Activated T-helper 1 cell treated with anti-CD3 and anti-CD28 coated beads, Interleukin-12 subunit alpha, Interleukin-12 subunit beta, Interleukin-2, Interleukin-4 antibody, amounts not matched to agents 30 ng/mL and 10 ng/mL and 1 ng/mL, durations not matched to agents 14 hours and 24 hours and 36 hours (primary cell): ENCODE results near the gene ASPSCR1. TPM values are rescaled to one million over a fixed set of nuclear protein-coding genes. Genes with fewer than 3 reads are reported as not detected.

Source experiments
- DNase-seq: peaks from one replicate; pipeline ENCODE4 v3.0.0; 2021; ENCODE audit warnings: low spot score
- H3K27ac Mint-ChIP-seq: one replicate; pipeline ENCODE4 v1.8.0; 2021; ENCODE audit warnings: mild to moderate bottlenecking, mixed read lengths
- H3K27me3 Mint-ChIP-seq: one replicate; pipeline ENCODE4 v1.8.0; 2022; ENCODE audit warnings: mild to moderate bottlenecking, moderate library complexity, mixed read lengths; ENCODE audit not compliant: insufficient read depth
- H3K36me3 Mint-ChIP-seq: one replicate; pipeline ENCODE4 v1.8.0; 2021; ENCODE audit warnings: low read depth, mixed read lengths
- H3K4me1 Mint-ChIP-seq: one replicate; pipeline ENCODE4 v1.8.0; 2021; ENCODE audit warnings: low read depth, mixed read lengths
- H3K4me3 Mint-ChIP-seq: one replicate; pipeline ENCODE4 v1.8.0; 2021; ENCODE audit warnings: mild to moderate bottlenecking, moderate library complexity, mixed read lengths
- H3K9me3 Mint-ChIP-seq: one replicate; pipeline ENCODE4 v1.8.0; 2021; ENCODE audit warnings: mixed read lengths
- intact Hi-C: fragments of 100-400 bp; cut with micrococcal nuclease; formaldehyde crosslinking; loops from one replicate; pipeline ENCODE4 v1.15.1; 2024
- total RNA-seq: library from RNA; stranded (reverse); gene quantifications from 2 replicates; pipeline ENCODE4 v1.2.3, GENCODE V29; 2022

Gene ASPSCR1
- total RNA-seq, 1 donor from 2014 or later: 33.8 TPM

GRCh38 chr17:81987161-81987770 lies 9.8 kb downstream of the ASPSCR1 start:
- intact Hi-C loops: no loop called here
- Mint-ChIP-seq H3K27ac (no peak overlapping the region), H3K4me1 (no peaks in the 10 kb centered on the region), H3K9me3 (no peaks in the 10 kb centered on the region), H3K27me3 (no peaks in the 10 kb centered on the region), H3K36me3 (peaks cover 12% of the 10 kb centered on the region), H3K4me3 (no peak overlapping the region)
- no peak for DNase-seq

GRCh38 chr17:81990836-81991683 lies 13.6 kb downstream of the ASPSCR1 start:
- intact Hi-C loops: no loop called here
- Mint-ChIP-seq H3K4me3 (no peak overlapping the region), H3K27ac (no peak overlapping the region), H3K36me3 (peaks cover 5% of the 10 kb centered on the region), H3K27me3 (no peaks in the 10 kb centered on the region), H3K4me1 (no peaks in the 10 kb centered on the region), H3K9me3 (no peaks in the 10 kb centered on the region)
- no peak for DNase-seq

GRCh38 chr17:81991684-81992305 lies 14.4 kb downstream of the ASPSCR1 start:
- H3K36me3 Mint-ChIP-seq: peaks cover under 1% of the 10 kb centered on the region
- DNase-seq: no peak
- no peaks in the 10 kb centered on the region for H3K4me1 Mint-ChIP-seq
- no peaks in the 10 kb centered on the region for H3K9me3 Mint-ChIP-seq
- no peaks in the 10 kb centered on the region for H3K27me3 Mint-ChIP-seq
- no peak overlapping the region for H3K27ac Mint-ChIP-seq
- intact Hi-C loops: no loop called here
- no peak overlapping the region for H3K4me3 Mint-ChIP-seq

GRCh38 chr17:81992306-81993102 lies 15.1 kb downstream of the ASPSCR1 start:
- Mint-ChIP-seq H3K36me3 (no peaks in the 10 kb centered on the region), H3K27me3 (no peaks in the 10 kb centered on the region), H3K27ac (no peak overlapping the region), H3K4me3 (no peak overlapping the region), H3K9me3 (no peaks in the 10 kb centered on the region), H3K4me1 (no peaks in the 10 kb centered on the region)
- intact Hi-C loops: no loop called here
- no peak for DNase-seq

GRCh38 chr17:81993729-81994592 lies 16.5 kb downstream of the ASPSCR1 start:
- H3K36me3 Mint-ChIP-seq: no peaks in the 10 kb centered on the region
- no peak overlapping the region for H3K27ac Mint-ChIP-seq
- H3K4me1 Mint-ChIP-seq: no peaks in the 10 kb centered on the region
- H3K4me3 Mint-ChIP-seq: no peak overlapping the region
- no peak for DNase-seq
- no peaks in the 10 kb centered on the region for H3K9me3 Mint-ChIP-seq
- H3K27me3 Mint-ChIP-seq: no peaks in the 10 kb centered on the region
- intact Hi-C loops: no loop called here

- DNase-seq: no peak
- Mint-ChIP-seq H3K4me1 (no peaks in the 10 kb centered on the region), H3K9me3 (no peaks in the 10 kb centered on the region), H3K4me3 (no peak overlapping the region), H3K27me3 (no peaks in the 10 kb centered on the region), H3K36me3 (no peaks in the 10 kb centered on the region), H3K27ac (no peak overlapping the region)
- intact Hi-C loops: no loop called here
Measured at GRCh38 chr17:81994593-81995462, 17.4 kb downstream of the ASPSCR1 start.

GRCh38 chr17:81995463-81996231 lies 18.2 kb downstream of the ASPSCR1 start:
- Mint-ChIP-seq H3K4me1 (no peaks in the 10 kb centered on the region), H3K4me3 (no peak overlapping the region), H3K27ac (no peak overlapping the region), H3K36me3 (no peaks in the 10 kb centered on the region), H3K9me3 (no peaks in the 10 kb centered on the region), H3K27me3 (no peaks in the 10 kb centered on the region)
- intact Hi-C loops: no loop called here
- no peak for DNase-seq

- H3K36me3 Mint-ChIP-seq: no peaks in the 10 kb centered on the region
- no peaks in the 10 kb centered on the region for H3K9me3 Mint-ChIP-seq
- no peaks in the 10 kb centered on the region for H3K27me3 Mint-ChIP-seq
- no peaks in the 10 kb centered on the region for H3K4me1 Mint-ChIP-seq
- intact Hi-C loops: no loop called here
- no peak overlapping the region for H3K27ac Mint-ChIP-seq
- H3K4me3 Mint-ChIP-seq: no peak overlapping the region
- DNase-seq: no peak
Measured at GRCh38 chr17:81996232-81996756, 18.9 kb downstream of the ASPSCR1 start.

- Mint-ChIP-seq H3K4me1 (no peaks in the 10 kb centered on the region), H3K36me3 (no peaks in the 10 kb centered on the region), H3K9me3 (no peaks in the 10 kb centered on the region), H3K27me3 (no peaks in the 10 kb centered on the region), H3K4me3 (no peak overlapping the region), H3K27ac (no peak overlapping the region)
- intact Hi-C loops: no loop called here
- DNase-seq: no peak
Measured at GRCh38 chr17:81996757-81997441, 19.5 kb downstream of the ASPSCR1 start.

- DNase-seq: no peak
- Mint-ChIP-seq H3K4me1 (no peaks in the 10 kb centered on the region), H3K27me3 (no peaks in the 10 kb centered on the region), H3K4me3 (no peak overlapping the region), H3K27ac (no peak overlapping the region), H3K9me3 (no peaks in the 10 kb centered on the region), H3K36me3 (no peaks in the 10 kb centered on the region)
- intact Hi-C loops: no loop called here
Measured at GRCh38 chr17:81998212-81998611, 20.8 kb downstream of the ASPSCR1 start.
